Left lung (tissue), 10 donors: ENCODE results near the gene FAM171A1. TPM values are rescaled to one million over a fixed set of nuclear protein-coding genes. Genes with fewer than 3 reads are reported as not detected.
"Not testable (repeated sequence)": the region's sequence is repeated elsewhere in the genome, so short reads cannot be mapped to it uniquely, and the experiment has no call there.

Experiments
- ATAC-seq: fragments of 200-7000 bp; cut with Tn5 transposase; one replicate; pipeline ENCODE4 v1.9.1; 2020; ENCODE audit warnings: moderate library complexity
- DNase-seq, 4 donors: peaks; one replicate each; pipeline ENCODE4 v3.0.0-alpha.2; 2013 to 2020
- H3K27ac ChIP-seq, 2 donors: fragments of 200-600 bp; sonication (generic) in 1 of 2; one replicate each; pipeline versions ENCODE4 v1.5.0 to v1.8.0; 2020 to 2021
- H3K27me3 ChIP-seq, 2 donors: fragments of 200-600 bp; sonication (generic) in 1 of 2; one replicate each; pipeline versions ENCODE4 v1.5.0 to v1.8.0; 2020 to 2021
- H3K36me3 ChIP-seq, 2 donors: fragments of 200-600 bp; sonication (generic) in 1 of 2; one replicate each; pipeline versions ENCODE4 v1.5.0 to v1.8.0; 2020 to 2021
- H3K4me1 ChIP-seq, 2 donors: fragments of 200-600 bp; one replicate each; pipeline ENCODE4 v1.8.0; 2021
- H3K4me3 ChIP-seq, 2 donors: fragments of 200-600 bp; sonication (generic) in 1 of 2; one replicate each; pipeline versions ENCODE4 v1.5.0 to v1.8.0; 2020 to 2021; ENCODE audit warnings: mild to moderate bottlenecking in 1 of 2
- H3K9me3 ChIP-seq, 2 donors: fragments of 200-600 bp; sonication (generic) in 1 of 2; one replicate each; pipeline versions ENCODE4 v1.5.0 to v1.8.0; 2020 to 2021
- CTCF ChIP-seq, 2 donors: fragments of 200-600 bp; sonication (generic) in 1 of 2; IDR thresholded peaks; one replicate each; pipeline versions ENCODE4 v1.5.0 to v1.8.0; 2021; ENCODE audit warnings: antibody characterized with exemption in 2 of 2
- intact Hi-C, 2 donors: fragments of 100-400 bp; cut with DNase I; formaldehyde crosslinking; loops; one replicate each; pipeline versions ENCODE4 v1.11.2 to v1.14.2; 2022
- polyA plus RNA-seq, 6 donors: library from polyadenylated mRNA; unstranded; fragments of 120-200 nt; gene quantifications; one replicate each; pipeline ENCODE4 v1.2.1, GENCODE V29; 2013; ENCODE audit not compliant: insufficient read length in 6 of 6
- total RNA-seq, 2 donors: library from RNA; stranded (reverse); fragmentation: NEBNext Ultra II Directional; extraction: Animal tissue kit (Norgen Biotek cat#: 25700); gene quantifications; one replicate each; pipeline ENCODE4 v1.2.1, GENCODE V29; 2021
- donor health status: DM: no; HTN: yes; CAD: no.
- donor health status: DM: no; HTN: no; CAD: no.

FAM171A1 gene
- total and polyA plus RNA-seq, 8 donors: 13.2 to 77.7 (median 65.1) TPM

DNA sequence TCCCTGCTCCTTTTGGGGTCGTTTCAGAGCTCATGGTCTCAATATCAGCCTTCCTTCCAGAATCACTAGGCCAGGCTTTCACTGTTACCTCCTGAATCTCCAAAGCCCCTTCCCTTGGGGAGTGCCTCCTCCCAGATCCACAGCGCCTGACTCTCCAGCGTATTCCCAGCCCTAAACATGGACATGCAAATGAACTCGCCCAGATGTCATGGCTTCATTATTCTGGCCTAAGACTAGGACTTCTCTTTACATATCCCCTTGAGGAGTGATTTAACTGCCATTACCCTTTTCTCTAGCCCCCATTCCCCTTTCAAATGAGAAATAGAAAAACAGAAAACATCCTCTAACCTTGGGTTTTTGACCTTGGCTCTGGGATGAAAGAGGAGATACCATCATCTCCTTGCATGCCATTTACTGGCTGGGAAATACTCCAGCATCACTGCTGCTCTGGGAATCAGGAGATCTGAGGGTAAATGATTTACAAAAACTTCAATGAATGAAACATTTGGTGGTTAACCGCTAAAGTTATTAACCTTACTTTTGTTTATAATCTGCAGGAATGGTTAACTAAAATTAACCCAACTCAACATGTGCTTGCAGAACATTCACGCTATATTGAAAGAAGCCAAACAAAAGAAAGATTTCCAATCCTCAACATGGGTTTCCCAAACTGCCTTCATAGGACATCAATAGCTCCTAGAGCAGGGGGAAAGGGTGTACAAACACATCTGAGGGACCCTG is 37.0 kb downstream of the FAM171A1 start:
- no peak overlapping the region for H3K27ac ChIP-seq
- H3K4me1 ChIP-seq: no peaks in the 10 kb centered on the region
- H3K36me3 ChIP-seq: no peaks in the 10 kb centered on the region
- DNase-seq (no peak), ATAC-seq (no peak)
- intact Hi-C loops: no loop called here
- no peak for TF ChIP-seq CTCF (IDR thresholded peaks at IDR 0.05)
- no peaks in the 10 kb centered on the region for H3K27me3 ChIP-seq
- no peaks in the 10 kb centered on the region for H3K9me3 ChIP-seq
- no peak overlapping the region for H3K4me3 ChIP-seq

DNA sequence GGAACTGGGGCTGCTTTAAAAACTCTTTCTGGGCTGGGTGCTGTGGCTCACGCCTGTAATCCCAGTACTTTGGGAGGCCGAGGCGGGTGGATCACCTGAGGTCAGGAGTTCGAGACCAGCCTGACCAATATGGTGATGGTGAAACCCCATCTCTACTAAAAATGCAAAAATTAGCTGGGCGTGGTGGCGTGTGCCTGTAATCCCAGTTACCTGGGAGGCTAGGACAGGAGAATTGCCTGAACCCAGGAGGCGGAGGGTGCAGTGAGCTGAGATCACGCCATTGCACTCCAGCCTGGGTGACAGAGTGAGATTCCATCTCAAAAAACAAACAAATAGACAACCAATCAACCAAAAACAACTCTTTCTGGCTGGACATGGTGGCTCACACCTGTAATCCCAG is 37.9 kb downstream of the FAM171A1 start:
- H3K36me3 ChIP-seq, H3K9me3 ChIP-seq, DNase-seq, intact Hi-C loops, H3K4me3 ChIP-seq, ATAC-seq, H3K27ac ChIP-seq, H3K4me1 ChIP-seq, H3K27me3 ChIP-seq: not testable (repeated sequence)

DNA sequence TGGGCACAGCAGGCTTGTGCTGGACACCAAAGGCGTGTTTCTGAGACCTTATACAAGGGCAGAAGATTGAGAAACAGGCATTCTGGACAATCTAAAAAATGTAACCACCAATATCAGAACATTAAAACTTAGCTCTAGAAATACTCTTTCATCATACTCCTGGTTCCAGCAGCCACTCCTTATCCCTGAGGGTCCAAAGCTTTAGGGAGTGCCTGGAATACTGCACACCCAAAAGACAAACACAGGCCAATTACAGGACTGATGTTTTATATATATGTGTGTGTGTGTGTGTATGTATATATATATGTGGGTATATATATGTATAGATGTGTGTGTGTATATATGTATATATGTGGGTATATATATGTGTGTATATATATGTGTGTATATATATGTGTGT is 39.6 kb downstream of the FAM171A1 start:
- intact Hi-C loops: no loop called here
- ATAC-seq: no peak

GRCh38 chr10:15329437-15329836 is 41.7 kb downstream of the FAM171A1 start:
- Histone ChIP-seq H3K27me3 (no peaks in the 10 kb centered on the region), H3K36me3 (no peaks in the 10 kb centered on the region), H3K4me1 (peaks cover 0 to 7% of the 10 kb centered on the region in 2 donors), H3K4me3 (no peak overlapping the region), H3K27ac (no peak overlapping the region), H3K9me3 (no peaks in the 10 kb centered on the region)
- intact Hi-C loops: no loop called here
- no peak for ATAC-seq
- no peak for TF ChIP-seq CTCF (IDR thresholded peaks at IDR 0.05)
- DNase-seq: no peak

More for the DNA sequence above, 39.6 kb downstream of the FAM171A1 start:
- DNase-seq: no peak
- H3K27me3 ChIP-seq: no peaks in the 10 kb centered on the region
- no peak for TF ChIP-seq CTCF (IDR thresholded peaks at IDR 0.05)
- no peaks in the 10 kb centered on the region for H3K9me3 ChIP-seq
- peaks cover 0 to under 1% of the 10 kb centered on the region in 2 donors for H3K4me1 ChIP-seq
- no peak overlapping the region for H3K4me3 ChIP-seq
- no peak overlapping the region for H3K27ac ChIP-seq
- H3K36me3 ChIP-seq: no peaks in the 10 kb centered on the region

GRCh38 chr10:15325944-15326284 is 45.2 kb downstream of the FAM171A1 start:
- H3K4me1 ChIP-seq: peaks cover 0 to 7% of the 10 kb centered on the region in 2 donors
- no peak for ATAC-seq
- no peak for DNase-seq
- no peaks in the 10 kb centered on the region for H3K9me3 ChIP-seq
- H3K36me3 ChIP-seq: no peaks in the 10 kb centered on the region
- intact Hi-C loops: no loop called here
- no peak overlapping the region for H3K4me3 ChIP-seq
- no peaks in the 10 kb centered on the region for H3K27me3 ChIP-seq
- H3K27ac ChIP-seq: no peak overlapping the region
- TF ChIP-seq CTCF (IDR thresholded peaks at IDR 0.05): no peak
